Peyer's patch (tissue), 4 donors: Measurements from ENCODE around the gene C1QTNF6. TPM values are rescaled to one million over a fixed set of nuclear protein-coding genes. Genes with fewer than 3 reads are reported as not detected.

Experiments used
- DNase-seq, 3 donors: peaks; one replicate each; pipeline ENCODE4 v3.0.0-alpha.2; 2017 to 2019
- H3K27ac ChIP-seq, 4 donors: fragments of 200-600 bp; sonication (generic); one replicate each; pipeline ENCODE4 v1.5.1; 2016 to 2019
- H3K27me3 ChIP-seq, 2 donors: fragments of 200-600 bp; sonication (generic); one replicate each; pipeline ENCODE4 v1.5.1; 2019
- H3K36me3 ChIP-seq, 3 donors: fragments of 200-600 bp; sonication (generic); one replicate each; pipeline ENCODE4 v1.5.1; 2016 to 2019
- H3K4me1 ChIP-seq, 4 donors: fragments of 200-600 bp; sonication (generic); one replicate each; pipeline ENCODE4 v1.5.1; 2016 to 2019
- H3K4me3 ChIP-seq, 4 donors: fragments of 200-600 bp; sonication (generic); 1 replicate in 3 of 4; 2 replicates in 1 of 4; pipeline ENCODE4 v1.5.1; 2016 to 2019; ENCODE audit warnings: mild to moderate bottlenecking in 1 of 4
- H3K9me3 ChIP-seq, 4 donors: fragments of 200-600 bp; sonication (generic); one replicate each; pipeline ENCODE4 v1.5.1; 2016 to 2019; ENCODE audit warnings: mild to moderate bottlenecking in 1 of 4
- CTCF ChIP-seq, 6 experiments: fragments of 450-650 bp in 4 of 6; fragments of 200-600 bp in 2 of 6; sonication (generic) in 1 of 6; IDR thresholded peaks; one replicate each; pipeline ENCODE4 v1.5.1; 2017 to 2019; ENCODE audit warnings: antibody characterized with exemption in 6 of 6, mild to moderate bottlenecking in 3 of 6, moderate library complexity in 1 of 6
- POLR2A ChIP-seq, 2 donors: fragments of 450-650 bp; IDR thresholded peaks; one replicate each; pipeline ENCODE4 v1.5.1; 2017; ENCODE audit warnings: antibody characterized with exemption in 2 of 2, mild to moderate bottlenecking in 2 of 2, moderate library complexity in 2 of 2
- total RNA-seq, 4 donors: library from RNA; depleted of rRNA; stranded (reverse); fragments of >200 nt; gene quantifications; one replicate each; pipeline ENCODE4 v1.1.0, GENCODE V29; 2016

C1QTNF6 gene
- total RNA-seq, 4 donors from 2014 or later = 3.9 to 9.4 (median 5.9) TPM

DNA sequence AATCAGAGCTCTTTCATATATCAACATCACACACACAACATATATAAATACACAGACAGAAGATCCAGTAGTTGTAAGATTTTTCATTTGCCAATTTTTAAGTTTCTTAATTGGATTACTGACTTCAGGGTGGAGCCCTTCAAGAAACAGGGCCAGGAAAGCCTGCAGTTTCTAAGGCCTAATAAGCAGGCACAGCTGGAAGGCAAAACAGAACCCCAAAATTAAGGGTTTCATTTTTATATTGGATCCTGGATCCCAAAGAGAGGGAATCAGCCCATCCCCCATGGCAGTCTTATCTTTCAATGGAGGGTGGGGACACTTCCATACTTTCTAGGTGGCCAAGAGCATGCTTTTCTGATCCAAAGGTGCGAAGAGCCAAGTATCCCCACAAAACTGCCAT lies 4.7 kb upstream of the C1QTNF6 start:
- no peaks in the 10 kb centered on the region for H3K36me3 ChIP-seq
- H3K27ac ChIP-seq = no peak overlapping the region
- no peaks in the 10 kb centered on the region for H3K9me3 ChIP-seq
- peaks cover 2 to 45% (median 18%) of the 10 kb centered on the region in 4 donors for H3K4me1 ChIP-seq
- no peak overlapping the region for H3K4me3 ChIP-seq
- no peak for TF ChIP-seq POLR2A (IDR thresholded peaks at IDR 0.05)
- TF ChIP-seq CTCF (IDR thresholded peaks at IDR 0.05) = no peak
- no peaks in the 10 kb centered on the region for H3K27me3 ChIP-seq
- DNase-seq = no peak

DNA sequence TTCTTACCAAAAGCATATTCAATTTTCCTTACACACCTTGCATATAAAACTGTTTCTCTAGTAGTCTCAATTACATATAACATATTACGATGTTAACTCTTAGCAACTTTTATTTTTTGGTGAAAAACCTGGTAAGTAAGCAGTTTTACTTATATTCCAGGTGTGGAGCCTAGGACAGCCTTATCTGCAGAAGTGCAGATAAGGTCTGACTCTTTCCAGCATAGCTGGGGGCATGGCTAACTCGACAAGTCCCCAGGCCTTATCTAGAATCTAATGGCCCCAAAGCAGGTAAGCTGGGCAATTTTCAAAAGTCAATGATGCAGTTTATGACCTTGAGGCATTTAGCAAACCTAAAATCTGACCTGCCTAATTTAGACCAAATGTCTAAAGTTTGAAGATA lies 4.2 kb upstream of the C1QTNF6 start:
- no peaks in the 10 kb centered on the region for H3K36me3 ChIP-seq
- no peak overlapping the region for H3K4me3 ChIP-seq
- H3K9me3 ChIP-seq = no peaks in the 10 kb centered on the region
- no peak for DNase-seq
- H3K27ac ChIP-seq = no peak overlapping the region
- H3K4me1 ChIP-seq = peaks cover 0 to 45% (median 15%) of the 10 kb centered on the region in 4 donors
- TF ChIP-seq POLR2A (IDR thresholded peaks at IDR 0.05) = no peak
- no peak for TF ChIP-seq CTCF (IDR thresholded peaks at IDR 0.05)
- no peaks in the 10 kb centered on the region for H3K27me3 ChIP-seq

GRCh38 chr22:37190262-37190780 lies 2.3 kb upstream of the C1QTNF6 start:
- H3K4me1 ChIP-seq = peaks cover 0 to 37% (median 10%) of the 10 kb centered on the region in 4 donors
- no peak for TF ChIP-seq CTCF (IDR thresholded peaks at IDR 0.05)
- TF ChIP-seq POLR2A (IDR thresholded peaks at IDR 0.05) = no peak
- H3K36me3 ChIP-seq = no peaks in the 10 kb centered on the region
- DNase-seq = no peak
- no peaks in the 10 kb centered on the region for H3K27me3 ChIP-seq
- H3K9me3 ChIP-seq = no peaks in the 10 kb centered on the region
- no peak overlapping the region for H3K27ac ChIP-seq
- no peak overlapping the region for H3K4me3 ChIP-seq

DNA sequence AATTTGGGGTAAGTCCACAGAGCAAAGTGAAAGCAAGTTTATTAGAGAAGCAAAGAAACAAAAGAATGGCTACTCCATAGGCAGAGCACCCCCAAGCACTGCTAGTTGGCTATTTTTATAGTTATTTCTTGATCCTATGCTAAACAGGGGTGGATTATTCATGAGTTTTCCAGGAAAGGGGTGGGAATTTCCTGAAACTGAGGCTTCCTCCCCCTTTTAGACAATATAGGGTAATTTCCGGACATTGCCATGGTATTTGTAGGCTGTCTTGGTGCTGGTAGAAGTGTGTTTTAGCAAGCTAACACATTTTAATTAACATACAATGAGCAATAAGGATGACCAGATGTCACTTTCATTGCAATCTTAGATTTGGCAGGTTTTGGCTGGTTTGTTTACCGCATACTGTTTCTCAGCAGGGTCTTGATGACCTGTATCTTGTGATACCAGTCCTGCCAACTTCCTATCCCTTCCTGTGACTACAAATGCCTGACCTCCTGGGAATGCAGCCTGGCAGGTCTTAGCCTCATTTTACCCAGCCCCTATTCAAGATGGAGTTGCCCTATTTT lies 937 bp upstream of the C1QTNF6 start:
- Histone ChIP-seq H3K4me3 (no peak overlapping the region), H3K36me3 (no peaks in the 10 kb centered on the region), H3K27ac (peak overlapping the region; percentile 63 to 81 (median 71)), H3K9me3 (no peaks in the 10 kb centered on the region), H3K27me3 (no peaks in the 10 kb centered on the region), H3K4me1 (peaks cover 0 to 37% (median 10%) of the 10 kb centered on the region in 4 donors)
- no peak for DNase-seq
- TF ChIP-seq CTCF (IDR thresholded peaks at IDR 0.05) (no peak), POLR2A (IDR thresholded peaks at IDR 0.05) (no peak)

DNA sequence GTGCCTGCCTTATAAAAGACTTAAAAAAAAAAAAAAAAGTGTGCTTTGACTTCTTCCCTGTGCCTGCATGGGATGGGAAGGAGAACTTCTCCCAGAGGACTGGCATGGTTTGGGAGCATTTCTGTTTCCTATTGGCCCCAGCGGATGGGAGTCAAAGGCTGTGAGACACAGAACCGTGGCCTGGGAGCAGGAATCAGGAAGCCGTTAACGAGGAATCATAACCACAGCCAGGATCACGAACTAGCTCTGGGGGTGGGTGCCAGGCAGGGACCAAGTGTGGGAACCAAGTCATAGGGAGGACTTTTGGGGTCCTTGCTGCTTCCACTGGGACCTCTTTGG lies 526 bp downstream of the C1QTNF6 start:
- H3K4me1 ChIP-seq = peaks cover 0 to 25% (median 8%) of the 10 kb centered on the region in 4 donors
- no peaks in the 10 kb centered on the region for H3K9me3 ChIP-seq
- H3K27me3 ChIP-seq = no peaks in the 10 kb centered on the region
- TF ChIP-seq POLR2A (IDR thresholded peaks at IDR 0.05) = no peak
- TF ChIP-seq CTCF (IDR thresholded peaks at IDR 0.05) = no peak
- no peaks in the 10 kb centered on the region for H3K36me3 ChIP-seq
- peak overlapping the region; percentile 63 to 81 (median 71) for H3K27ac ChIP-seq
- DNase-seq = no peak
- H3K4me3 ChIP-seq = peak overlapping the region in 2 of 4 donors; percentile 14 to 29
